ENCODE results near the gene PCID2. TPM values are rescaled to one million over a fixed set of nuclear protein-coding genes. Genes with fewer than 3 reads are reported as not detected.
"Not testable (repeated sequence)": the region's sequence is repeated elsewhere in the genome, so short reads cannot be mapped to it uniquely, and the experiment has no call there.

The PCID2 gene
- total RNA-seq, 1 donor from 2014 or later: 59.7 TPM

DNA sequence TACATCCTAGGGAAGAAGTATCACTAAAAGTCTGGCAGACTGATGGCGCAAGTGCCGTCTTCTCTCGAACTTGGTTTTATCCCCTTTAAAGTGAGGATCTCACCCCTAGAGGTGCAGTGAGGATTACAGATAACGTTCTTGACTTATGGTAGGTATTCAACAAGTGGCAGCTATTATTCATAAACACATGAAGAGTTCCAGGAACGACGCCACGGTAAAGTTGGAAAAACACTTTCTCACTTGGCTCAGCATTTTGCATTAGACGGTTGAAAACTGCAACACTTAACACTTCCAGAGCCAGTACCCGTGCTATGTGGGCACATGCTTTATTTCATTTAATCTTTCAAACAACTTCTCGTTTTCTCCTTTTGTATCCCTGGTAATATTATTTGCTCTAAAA lies 41.3 kb downstream of the PCID2 start:
- Mint-ChIP-seq H3K9me3 (no peaks in the 10 kb centered on the region), H3K27ac (no peak overlapping the region), H3K36me3 (peaks cover 17% of the 10 kb centered on the region), H3K4me1 (ENCODE audit: unreplicated experiment) (peaks cover 3% of the 10 kb centered on the region), H3K4me3 (no peak overlapping the region), H3K27me3 (peaks cover 10% of the 10 kb centered on the region)
- DNase-seq (ENCODE audit: extremely low spot score, unreplicated experiment): no peak
- TF ChIP-seq, protein P1, sequence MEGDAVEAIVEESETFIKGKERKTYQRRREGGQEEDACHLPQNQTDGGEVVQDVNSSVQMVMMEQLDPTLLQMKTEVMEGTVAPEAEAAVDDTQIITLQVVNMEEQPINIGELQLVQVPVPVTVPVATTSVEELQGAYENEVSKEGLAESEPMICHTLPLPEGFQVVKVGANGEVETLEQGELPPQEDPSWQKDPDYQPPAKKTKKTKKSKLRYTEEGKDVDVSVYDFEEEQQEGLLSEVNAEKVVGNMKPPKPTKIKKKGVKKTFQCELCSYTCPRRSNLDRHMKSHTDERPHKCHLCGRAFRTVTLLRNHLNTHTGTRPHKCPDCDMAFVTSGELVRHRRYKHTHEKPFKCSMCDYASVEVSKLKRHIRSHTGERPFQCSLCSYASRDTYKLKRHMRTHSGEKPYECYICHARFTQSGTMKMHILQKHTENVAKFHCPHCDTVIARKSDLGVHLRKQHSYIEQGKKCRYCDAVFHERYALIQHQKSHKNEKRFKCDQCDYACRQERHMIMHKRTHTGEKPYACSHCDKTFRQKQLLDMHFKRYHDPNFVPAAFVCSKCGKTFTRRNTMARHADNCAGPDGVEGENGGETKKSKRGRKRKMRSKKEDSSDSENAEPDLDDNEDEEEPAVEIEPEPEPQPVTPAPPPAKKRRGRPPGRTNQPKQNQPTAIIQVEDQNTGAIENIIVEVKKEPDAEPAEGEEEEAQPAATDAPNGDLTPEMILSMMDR (conservative IDR thresholded peaks at IDR 0.05): no peak

DNA sequence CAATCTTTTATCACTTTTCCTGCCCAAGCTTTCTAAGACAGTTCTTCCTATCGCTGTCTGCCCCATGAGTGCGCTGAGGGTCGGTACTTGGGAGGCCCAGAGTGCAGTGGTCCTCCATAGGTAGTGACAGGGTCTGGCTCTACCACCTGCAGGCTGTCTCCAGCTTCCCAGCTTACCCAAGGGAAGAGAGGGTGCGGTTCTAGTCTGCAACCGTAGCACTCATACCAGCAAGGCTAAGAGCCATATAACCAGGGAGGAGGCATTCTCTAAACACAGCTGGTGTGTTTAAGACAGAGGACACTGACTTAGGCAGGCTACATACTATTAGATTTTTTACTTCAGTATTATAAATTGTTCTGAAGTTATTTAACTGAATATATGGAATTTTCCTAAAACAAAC lies 41.8 kb downstream of the PCID2 start:
- no peak overlapping the region for H3K4me3 Mint-ChIP-seq
- H3K36me3 Mint-ChIP-seq: peaks cover 17% of the 10 kb centered on the region
- H3K27me3 Mint-ChIP-seq: peaks cover 10% of the 10 kb centered on the region
- H3K9me3 Mint-ChIP-seq: no peaks in the 10 kb centered on the region
- H3K4me1 Mint-ChIP-seq (ENCODE audit: unreplicated experiment): peaks cover 3% of the 10 kb centered on the region
- no peak for DNase-seq (ENCODE audit: extremely low spot score, unreplicated experiment)
- H3K27ac Mint-ChIP-seq: no peak overlapping the region
- TF ChIP-seq, protein P1 (conservative IDR thresholded peaks at IDR 0.05): no peak

DNA sequence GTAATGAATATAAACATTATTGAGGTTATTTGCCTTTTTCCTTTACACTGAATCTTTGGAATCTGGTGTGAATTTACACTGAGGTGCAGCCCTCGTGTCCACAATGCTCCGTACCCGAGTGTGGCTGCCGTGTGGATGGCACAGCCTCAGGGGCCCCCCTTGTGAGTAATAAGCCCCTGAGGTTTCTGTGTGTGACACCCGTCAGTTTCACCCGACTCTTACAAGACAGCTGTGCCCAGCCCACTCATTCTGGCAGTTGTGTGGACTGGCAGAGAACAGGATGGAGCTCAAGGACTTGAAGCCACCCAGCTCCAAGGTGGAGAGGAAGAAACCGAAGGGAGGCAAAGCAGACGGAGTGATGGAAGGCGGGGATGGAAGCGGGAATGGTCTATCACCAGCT lies 42.2 kb downstream of the PCID2 start:
- TF ChIP-seq, protein P1 (conservative IDR thresholded peaks at IDR 0.05): no peak
- Mint-ChIP-seq H3K36me3 (peaks cover 17% of the 10 kb centered on the region), H3K27me3 (peaks cover 12% of the 10 kb centered on the region), H3K4me3 (no peak overlapping the region), H3K4me1 (ENCODE audit: unreplicated experiment) (peaks cover 3% of the 10 kb centered on the region), H3K27ac (no peak overlapping the region), H3K9me3 (no peaks in the 10 kb centered on the region)
- DNase-seq (ENCODE audit: extremely low spot score, unreplicated experiment): no peak

DNA sequence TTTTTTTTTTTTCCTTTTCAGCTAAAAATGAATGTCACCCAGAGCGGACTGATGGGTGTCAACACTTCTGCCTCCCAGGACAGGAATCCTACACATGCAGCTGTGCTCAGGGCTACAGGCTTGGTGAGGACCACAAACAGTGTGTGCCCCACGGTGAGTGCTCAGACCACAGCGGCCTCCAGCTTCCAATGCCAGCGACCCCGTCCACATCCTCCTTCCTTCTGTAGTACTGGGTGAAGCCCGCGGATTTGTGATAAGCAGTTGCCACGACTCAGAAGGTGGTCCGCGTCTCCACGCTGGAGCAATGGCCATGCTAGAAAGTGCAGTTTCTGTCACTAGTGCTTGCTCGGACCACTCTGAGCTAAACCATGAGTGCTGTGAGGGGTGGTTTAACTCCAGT lies 44.0 kb downstream of the PCID2 start:
- no peak overlapping the region for H3K4me3 Mint-ChIP-seq
- no peaks in the 10 kb centered on the region for H3K4me1 Mint-ChIP-seq (ENCODE audit: unreplicated experiment)
- no peaks in the 10 kb centered on the region for H3K9me3 Mint-ChIP-seq
- peaks cover 10% of the 10 kb centered on the region for H3K36me3 Mint-ChIP-seq
- no peak overlapping the region for H3K27ac Mint-ChIP-seq
- H3K27me3 Mint-ChIP-seq: peaks cover 26% of the 10 kb centered on the region
- no peak for DNase-seq (ENCODE audit: extremely low spot score, unreplicated experiment)
- TF ChIP-seq, protein P1 (conservative IDR thresholded peaks at IDR 0.05): no peak

DNA sequence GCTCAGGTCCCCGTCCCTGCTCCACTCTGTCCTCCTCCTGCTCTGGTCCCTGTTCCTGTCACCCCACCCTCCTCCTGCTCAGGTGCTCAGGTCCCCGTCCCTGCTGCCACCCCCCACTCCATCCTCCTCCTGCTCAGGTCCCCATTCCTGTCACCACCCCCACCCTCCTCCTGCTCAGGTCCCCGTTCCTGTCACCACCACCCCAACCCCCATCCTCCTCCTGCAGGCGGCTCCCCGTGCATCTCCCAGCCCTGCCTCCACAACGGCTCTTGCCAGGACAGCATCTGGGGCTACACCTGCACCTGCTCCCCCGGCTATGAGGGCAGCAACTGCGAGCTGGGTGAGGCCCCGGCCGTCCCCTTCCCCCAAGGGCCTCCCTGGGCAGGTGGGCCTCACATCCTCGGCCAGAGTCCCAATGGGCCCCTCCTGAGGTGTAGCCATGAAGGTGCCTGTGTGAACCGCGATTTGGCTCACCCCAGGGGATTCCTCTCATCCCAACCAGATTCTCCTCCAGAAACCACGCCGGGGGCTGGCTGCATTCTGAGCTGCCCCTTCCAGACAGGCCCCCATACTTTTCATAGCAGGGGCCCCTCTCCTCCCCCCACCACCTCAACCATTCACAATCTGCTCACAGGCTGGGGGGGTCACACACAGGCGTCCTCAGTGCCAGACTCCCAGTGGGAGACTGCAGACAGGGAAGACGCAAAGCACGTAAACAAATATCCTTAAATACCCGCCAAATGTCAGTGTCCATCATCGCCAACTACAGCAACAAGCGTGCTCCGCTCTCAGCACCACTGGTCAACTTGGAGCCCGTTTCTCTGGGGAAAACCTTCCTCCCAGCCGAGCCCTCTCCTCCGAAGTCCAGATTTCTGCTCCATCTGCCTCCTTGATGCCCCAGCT lies 45.4 kb downstream of the PCID2 start:
- Mint-ChIP-seq H3K9me3 (no peaks in the 10 kb centered on the region), H3K36me3 (peaks cover 4% of the 10 kb centered on the region), H3K27ac (no peak overlapping the region), H3K27me3 (peaks cover 26% of the 10 kb centered on the region), H3K4me3 (no peak overlapping the region), H3K4me1 (ENCODE audit: unreplicated experiment) (no peaks in the 10 kb centered on the region)
- TF ChIP-seq, protein P1 (conservative IDR thresholded peaks at IDR 0.05): no peak
- no peak for DNase-seq (ENCODE audit: extremely low spot score, unreplicated experiment)

DNA sequence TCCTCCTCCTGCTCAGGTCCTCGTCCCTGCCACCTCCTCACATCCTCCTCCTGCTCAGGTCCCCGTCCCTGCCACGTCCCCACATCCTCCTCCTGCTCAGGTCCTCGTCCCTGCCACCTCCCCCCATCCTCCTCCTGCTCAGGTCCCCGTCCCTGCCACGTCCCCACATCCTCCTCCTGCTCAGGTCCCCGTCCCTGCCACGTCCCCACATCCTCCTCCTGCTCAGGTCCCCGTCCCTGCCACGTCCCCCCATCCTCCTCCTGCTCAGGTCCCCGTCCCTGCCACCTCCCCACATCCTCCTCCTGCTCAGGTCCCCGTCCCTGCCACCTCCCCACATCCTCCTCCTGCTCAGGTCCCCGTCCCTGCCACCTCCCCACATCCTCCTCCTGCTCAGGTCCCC lies 46.5 kb downstream of the PCID2 start:
- H3K27ac Mint-ChIP-seq; H3K36me3 Mint-ChIP-seq; H3K4me1 Mint-ChIP-seq (ENCODE audit: unreplicated experiment); H3K9me3 Mint-ChIP-seq; H3K4me3 Mint-ChIP-seq; DNase-seq (ENCODE audit: extremely low spot score, unreplicated experiment): not testable (repeated sequence)
- peaks cover 32% of the 10 kb centered on the region for H3K27me3 Mint-ChIP-seq

Data from type B pancreatic cell (in vitro differentiated cells).